ENCODE data around the gene AHRR. TPM values are rescaled to one million over a fixed set of nuclear protein-coding genes. Genes with fewer than 3 reads are reported as not detected.
"Not testable (repeated sequence)": the region's sequence is repeated elsewhere in the genome, so short reads cannot be mapped to it uniquely, and the experiment has no call there.

AHRR gene
- polyA plus RNA-seq, 3 donors = 0.15 TPM; not detected in 1

DNA sequence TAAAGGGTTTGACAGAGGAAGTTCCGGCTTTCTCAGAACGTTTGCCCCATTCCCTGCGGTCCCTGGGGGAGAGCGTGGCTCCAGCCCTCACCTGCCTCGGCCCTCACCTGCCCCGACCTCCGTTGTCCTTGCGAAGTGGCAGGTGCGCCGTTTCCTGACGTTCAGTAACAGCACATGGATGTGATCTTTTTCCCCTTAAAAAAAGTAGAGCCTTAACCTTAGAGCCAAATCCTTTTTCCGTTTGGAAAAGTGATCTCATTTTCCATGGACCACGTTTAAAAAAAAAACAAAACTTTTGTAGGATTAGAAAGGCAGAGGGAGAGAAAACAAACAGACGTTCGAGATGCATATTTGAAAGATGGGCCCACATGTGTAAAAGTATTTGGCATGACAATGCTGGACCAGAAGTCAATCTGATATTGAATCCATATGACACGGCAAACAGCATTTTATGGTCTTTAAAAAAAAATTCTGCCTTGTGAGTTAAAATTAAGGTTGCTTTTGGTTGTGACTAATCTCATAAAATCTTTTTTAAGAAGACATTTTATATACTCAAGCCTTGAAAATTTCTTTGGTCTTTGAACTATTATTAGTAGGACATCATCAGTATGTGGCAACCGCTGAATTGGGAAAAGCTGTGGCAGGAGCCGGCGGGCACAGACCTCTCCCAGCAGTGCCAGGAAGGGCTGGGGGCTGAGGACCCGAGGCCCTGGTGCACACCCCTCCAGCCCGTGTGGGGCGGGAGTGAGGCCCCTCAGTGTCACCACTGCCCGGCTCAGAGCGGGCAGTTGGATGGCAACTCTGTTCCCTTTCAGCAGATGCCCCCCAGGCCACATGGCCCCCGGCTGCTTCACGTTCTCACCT lies 79.0 kb downstream of the AHRR start:
- no peak overlapping the region for H3K4me3 ChIP-seq (replicated peaks in 1 of 3; ENCODE audit: low read depth in 2 of 3, low read length in 3 of 3)
- DNase-seq = no peak
- H3K4me2 ChIP-seq (replicated peaks; ENCODE audit: extremely low read depth, low read length, poor library complexity, severe bottlenecking) = peak overlapping the region; percentile 11
- peak overlapping the region; percentile 18 to 76 for H3K27ac ChIP-seq (ENCODE audit: low read depth in 1 of 2, low read length in 2 of 2)
- H3K4me1 ChIP-seq (ENCODE audit: control insufficient read depth in 1 of 2, insufficient read depth in 2 of 2, low read length in 2 of 2) = peaks cover 19 to 29% of the 10 kb centered on the region in 2 donors
- no peaks in the 10 kb centered on the region for H3K36me3 ChIP-seq (replicated peaks in 1 of 2; ENCODE audit: control insufficient read depth in 1 of 2, insufficient read depth in 2 of 2, low read length in 2 of 2)
- H3K79me2 ChIP-seq (ENCODE audit: insufficient read depth, low read length) = no peaks in the 10 kb centered on the region
- H3K9ac ChIP-seq (ENCODE audit: insufficient read depth, low read length, poor library complexity, severe bottlenecking) = peak overlapping the region; percentile 44
- Mint-ChIP-seq H3K4me3 (peak overlapping the region in 1 of 2 donors; percentile 85), H3K27ac (peak overlapping the region; percentile 7 to 91 (median 81)), H3K36me3 (no peaks in the 10 kb centered on the region), H3K4me1 (peaks cover 17% of the 10 kb centered on the region), H3K9me3 (peaks cover 0 to 4% (median 2%) of the 10 kb centered on the region in 7 donors), H3K27me3 (ENCODE audit: low read depth in 3 of 3) (peaks cover 8 to 25% (median 21%) of the 10 kb centered on the region in 3 donors)
- intact Hi-C loops (cut with micrococcal nuclease) = no loop called here
- 46% methylated on average over 11 of the region's 26 CpGs for WGBS (ENCODE audit: insufficient coverage)
- no peaks in the 10 kb centered on the region for H3K9me3 ChIP-seq (replicated peaks in 1 of 2; ENCODE audit: control insufficient read depth in 1 of 2, insufficient read depth in 1 of 2, low read length in 2 of 2)
- no peaks in the 10 kb centered on the region for H4K20me1 ChIP-seq (ENCODE audit: insufficient read depth, low read length)
- TF ChIP-seq, protein P1, sequence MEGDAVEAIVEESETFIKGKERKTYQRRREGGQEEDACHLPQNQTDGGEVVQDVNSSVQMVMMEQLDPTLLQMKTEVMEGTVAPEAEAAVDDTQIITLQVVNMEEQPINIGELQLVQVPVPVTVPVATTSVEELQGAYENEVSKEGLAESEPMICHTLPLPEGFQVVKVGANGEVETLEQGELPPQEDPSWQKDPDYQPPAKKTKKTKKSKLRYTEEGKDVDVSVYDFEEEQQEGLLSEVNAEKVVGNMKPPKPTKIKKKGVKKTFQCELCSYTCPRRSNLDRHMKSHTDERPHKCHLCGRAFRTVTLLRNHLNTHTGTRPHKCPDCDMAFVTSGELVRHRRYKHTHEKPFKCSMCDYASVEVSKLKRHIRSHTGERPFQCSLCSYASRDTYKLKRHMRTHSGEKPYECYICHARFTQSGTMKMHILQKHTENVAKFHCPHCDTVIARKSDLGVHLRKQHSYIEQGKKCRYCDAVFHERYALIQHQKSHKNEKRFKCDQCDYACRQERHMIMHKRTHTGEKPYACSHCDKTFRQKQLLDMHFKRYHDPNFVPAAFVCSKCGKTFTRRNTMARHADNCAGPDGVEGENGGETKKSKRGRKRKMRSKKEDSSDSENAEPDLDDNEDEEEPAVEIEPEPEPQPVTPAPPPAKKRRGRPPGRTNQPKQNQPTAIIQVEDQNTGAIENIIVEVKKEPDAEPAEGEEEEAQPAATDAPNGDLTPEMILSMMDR (IDR thresholded peaks at IDR 0.05) = no peak
- H2AFZ ChIP-seq (ENCODE audit: insufficient read depth, low read depth, low read length, poor library complexity, severe bottlenecking) = no peak overlapping the region
- H3K27me3 ChIP-seq (ENCODE audit: control insufficient read depth in 2 of 2, insufficient read depth in 2 of 2, low read length in 2 of 2) = peaks cover 0 to 12% of the 10 kb centered on the region in 2 donors

DNA sequence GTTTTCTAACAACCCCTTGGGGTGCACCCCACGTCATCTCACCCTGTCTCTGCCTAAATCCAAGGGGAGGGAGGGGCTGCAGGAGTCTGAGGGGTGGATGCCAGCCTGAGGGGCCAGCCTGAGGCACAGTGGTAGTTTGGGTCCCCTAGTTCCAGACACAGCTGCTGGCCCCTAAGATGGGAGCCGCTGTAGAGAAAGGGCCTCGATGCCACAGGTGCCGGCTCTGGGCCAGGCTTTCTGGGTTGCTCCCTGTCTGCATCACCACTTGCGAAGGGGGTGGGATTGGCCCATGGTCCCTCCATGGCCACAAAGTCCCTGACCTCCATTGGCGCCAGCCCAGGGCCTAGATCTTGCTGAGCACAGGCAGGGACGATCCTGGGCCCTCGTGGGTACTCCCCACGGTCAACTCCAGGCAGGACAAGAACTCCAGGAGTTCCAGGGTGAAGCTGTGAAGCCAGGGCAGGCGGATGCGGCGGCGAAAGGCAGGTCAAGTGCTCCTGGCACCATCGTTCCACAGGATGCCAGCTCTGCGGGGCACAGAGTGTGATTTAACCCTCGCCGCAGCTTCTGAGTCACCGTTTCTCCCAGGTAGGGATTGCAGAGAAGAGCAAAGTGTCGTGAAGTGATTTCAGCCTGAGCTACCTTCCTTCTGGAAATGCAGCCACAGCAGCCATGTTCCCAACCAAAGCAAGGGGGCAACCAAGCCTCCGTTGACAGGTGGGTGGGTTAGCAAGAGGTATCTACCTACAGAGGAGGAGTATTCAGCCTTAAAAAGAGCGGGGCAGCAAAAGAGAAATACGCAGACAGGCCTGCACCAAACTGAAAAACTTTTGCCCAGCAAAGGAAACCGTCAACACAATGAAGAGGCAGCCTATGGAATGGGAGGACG lies 79.9 kb downstream of the AHRR start:
- H3K27me3 ChIP-seq (ENCODE audit: control insufficient read depth in 2 of 2, insufficient read depth in 2 of 2, low read length in 2 of 2) = peaks cover 0 to 12% of the 10 kb centered on the region in 2 donors
- intact Hi-C loops (cut with micrococcal nuclease) = no loop called here
- peaks cover 19 to 29% of the 10 kb centered on the region in 2 donors for H3K4me1 ChIP-seq (ENCODE audit: control insufficient read depth in 1 of 2, insufficient read depth in 2 of 2, low read length in 2 of 2)
- H3K9ac ChIP-seq (ENCODE audit: insufficient read depth, low read length, poor library complexity, severe bottlenecking) = no peak overlapping the region
- TF ChIP-seq, protein P1 (IDR thresholded peaks at IDR 0.05) = no peak
- H3K9me3 ChIP-seq (replicated peaks in 1 of 2; ENCODE audit: control insufficient read depth in 1 of 2, insufficient read depth in 1 of 2, low read length in 2 of 2) = no peaks in the 10 kb centered on the region
- H3K4me2 ChIP-seq (replicated peaks; ENCODE audit: extremely low read depth, low read length, poor library complexity, severe bottlenecking) = no peak overlapping the region
- no peak overlapping the region for H3K27ac ChIP-seq (ENCODE audit: low read depth in 1 of 2, low read length in 2 of 2)
- no peaks in the 10 kb centered on the region for H3K36me3 Mint-ChIP-seq
- H3K4me3 ChIP-seq (replicated peaks in 1 of 3; ENCODE audit: low read depth in 2 of 3, low read length in 3 of 3) = no peak overlapping the region
- H3K9me3 Mint-ChIP-seq = peaks cover 0 to 4% (median 2%) of the 10 kb centered on the region in 7 donors
- no peaks in the 10 kb centered on the region for H3K79me2 ChIP-seq (ENCODE audit: insufficient read depth, low read length)
- no peak overlapping the region for H2AFZ ChIP-seq (ENCODE audit: insufficient read depth, low read depth, low read length, poor library complexity, severe bottlenecking)
- H3K27ac Mint-ChIP-seq = peak overlapping the region in 5 of 7 donors; percentile 14 to 87 (median 52)
- no peaks in the 10 kb centered on the region for H4K20me1 ChIP-seq (ENCODE audit: insufficient read depth, low read length)
- no peaks in the 10 kb centered on the region for H3K36me3 ChIP-seq (replicated peaks in 1 of 2; ENCODE audit: control insufficient read depth in 1 of 2, insufficient read depth in 2 of 2, low read length in 2 of 2)
- H3K4me1 Mint-ChIP-seq = peaks cover 17% of the 10 kb centered on the region
- no peak for DNase-seq
- no peak overlapping the region for H3K4me3 Mint-ChIP-seq
- WGBS (ENCODE audit: insufficient coverage) = 97% methylated on average over 14 of the region's 24 CpGs
- peaks cover 8 to 27% (median 21%) of the 10 kb centered on the region in 3 donors for H3K27me3 Mint-ChIP-seq (ENCODE audit: low read depth in 3 of 3)

DNA sequence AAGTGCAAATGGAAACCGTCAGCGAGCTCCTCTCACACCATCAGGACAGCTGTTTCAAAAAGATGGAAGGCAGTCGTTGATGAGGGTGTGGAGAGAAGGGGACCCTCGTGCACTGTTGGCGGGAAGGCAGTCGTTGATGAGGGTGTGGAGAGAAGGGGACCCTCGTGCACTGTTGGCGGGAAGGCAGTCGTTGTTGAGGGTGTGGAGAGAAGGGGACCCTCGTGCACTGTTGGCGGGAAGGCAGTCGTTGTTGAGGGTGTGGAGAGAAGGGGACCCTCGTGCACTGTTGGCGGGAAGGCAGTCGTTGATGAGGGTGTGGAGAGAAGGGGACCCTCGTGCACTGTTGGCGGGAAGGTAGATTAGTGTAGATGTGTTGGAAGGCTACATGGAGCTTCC lies 80.7 kb downstream of the AHRR start:
- Mint-ChIP-seq H3K4me1 (peaks cover 17% of the 10 kb centered on the region), H3K27ac (peak overlapping the region in 3 of 7 donors; percentile 49 to 87 (median 64)), H3K4me3 (peak overlapping the region in 1 of 2 donors; percentile 87), H3K27me3 (ENCODE audit: low read depth in 3 of 3) (peaks cover 8 to 27% (median 21%) of the 10 kb centered on the region in 3 donors)
- H4K20me1 ChIP-seq (ENCODE audit: insufficient read depth, low read length); H3K27ac ChIP-seq (ENCODE audit: low read depth in 1 of 2, low read length in 2 of 2); H3K9me3 ChIP-seq (replicated peaks in 1 of 2; ENCODE audit: control insufficient read depth in 1 of 2, insufficient read depth in 1 of 2, low read length in 2 of 2); intact Hi-C loops (cut with micrococcal nuclease); H3K9ac ChIP-seq (ENCODE audit: insufficient read depth, low read length, poor library complexity, severe bottlenecking); H3K79me2 ChIP-seq (ENCODE audit: insufficient read depth, low read length); H3K4me3 ChIP-seq (replicated peaks in 1 of 3; ENCODE audit: low read depth in 2 of 3, low read length in 3 of 3); H3K36me3 ChIP-seq (replicated peaks in 1 of 2; ENCODE audit: control insufficient read depth in 1 of 2, insufficient read depth in 2 of 2, low read length in 2 of 2); H3K4me2 ChIP-seq (replicated peaks; ENCODE audit: extremely low read depth, low read length, poor library complexity, severe bottlenecking); H2AFZ ChIP-seq (ENCODE audit: insufficient read depth, low read depth, low read length, poor library complexity, severe bottlenecking); DNase-seq; H3K9me3 Mint-ChIP-seq; H3K36me3 Mint-ChIP-seq: not testable (repeated sequence)
- WGBS (ENCODE audit: insufficient coverage) = 98% methylated on average over 8 of the region's 17 CpGs
- Histone ChIP-seq H3K4me1 (ENCODE audit: control insufficient read depth in 1 of 2, insufficient read depth in 2 of 2, low read length in 2 of 2) (peaks cover 19 to 29% of the 10 kb centered on the region in 2 donors), H3K27me3 (ENCODE audit: control insufficient read depth in 2 of 2, insufficient read depth in 2 of 2, low read length in 2 of 2) (peaks cover 0 to 12% of the 10 kb centered on the region in 2 donors)
